Activated CD4-positive, alpha-beta T cell treated with anti-CD3 and anti-CD28 coated beads for 48 hours (primary cell): ENCODE measurements around the gene STX16.

Source experiments
- DNase-seq: peaks from one replicate; pipeline ENCODE4 v3.0.0-alpha.2; 2020

STX16 gene, protein sequence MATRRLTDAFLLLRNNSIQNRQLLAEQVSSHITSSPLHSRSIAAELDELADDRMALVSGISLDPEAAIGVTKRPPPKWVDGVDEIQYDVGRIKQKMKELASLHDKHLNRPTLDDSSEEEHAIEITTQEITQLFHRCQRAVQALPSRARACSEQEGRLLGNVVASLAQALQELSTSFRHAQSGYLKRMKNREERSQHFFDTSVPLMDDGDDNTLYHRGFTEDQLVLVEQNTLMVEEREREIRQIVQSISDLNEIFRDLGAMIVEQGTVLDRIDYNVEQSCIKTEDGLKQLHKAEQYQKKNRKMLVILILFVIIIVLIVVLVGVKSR

DNA sequence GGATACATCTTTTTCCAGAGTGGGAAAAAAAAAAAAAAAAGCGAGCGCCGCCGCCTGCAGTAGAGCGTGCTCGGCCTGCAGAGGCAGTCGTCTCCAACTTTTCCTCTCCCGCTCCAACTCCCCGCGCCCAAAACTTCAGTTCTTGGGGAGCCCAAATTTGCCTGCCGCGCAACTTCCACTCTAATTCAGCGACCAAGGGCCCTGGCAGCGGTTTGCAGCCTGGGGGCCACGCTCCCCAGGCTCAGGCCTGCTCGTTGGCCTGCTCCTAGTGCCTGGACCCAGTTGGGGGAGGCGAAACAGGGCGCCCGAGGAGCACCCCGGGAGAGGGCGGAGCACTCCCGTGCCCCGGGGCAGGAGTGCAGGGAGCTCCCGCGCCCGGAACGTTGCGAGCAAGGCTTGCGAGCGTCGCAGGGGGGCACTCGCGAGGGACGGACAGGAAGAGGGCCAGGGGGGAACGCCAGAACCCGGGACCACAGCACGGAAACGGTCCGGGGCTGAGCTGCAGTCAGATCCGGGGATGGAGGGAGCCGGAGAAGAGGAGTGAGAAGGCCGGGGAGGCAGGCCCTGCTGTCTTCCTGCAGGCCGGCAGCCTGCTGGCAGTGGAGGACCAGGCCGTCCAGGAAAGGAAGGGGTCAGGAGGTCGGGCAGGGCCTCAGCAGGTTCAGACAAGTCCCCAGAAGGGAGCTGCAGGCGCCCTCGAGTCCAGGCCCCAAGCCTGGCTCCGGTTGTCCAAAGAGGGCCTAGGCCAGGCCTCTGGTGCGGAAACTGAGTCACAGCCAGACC is at the start of gene STX16:
TSS of gene STX16 (plus strand) at position 508 of the 783 bp plus-strand sequence. CDS start 724 bp downstream, outside the sequence.
- peak; percentile 94 for DNase-seq

DNA sequence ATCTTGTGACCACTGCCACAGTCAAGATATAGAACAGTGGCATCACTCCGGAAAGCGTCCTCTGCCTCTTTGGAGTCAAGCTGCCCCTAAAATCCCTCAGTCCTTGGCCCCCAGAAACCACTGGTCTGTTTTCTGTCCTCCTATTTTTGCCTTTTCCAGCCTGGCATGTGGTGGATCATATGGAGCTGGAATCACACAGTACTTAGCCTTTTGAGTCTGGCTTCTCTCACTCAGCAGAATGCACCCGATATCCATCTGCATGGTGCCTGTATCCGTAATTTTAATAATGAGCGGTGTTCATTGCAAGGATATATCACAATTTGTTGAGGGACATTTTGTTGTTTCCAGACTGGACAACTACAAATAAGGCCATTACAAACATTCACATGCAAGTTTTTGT is 49.0 kb upstream of the STX16 start:
- no peak for DNase-seq

DNA sequence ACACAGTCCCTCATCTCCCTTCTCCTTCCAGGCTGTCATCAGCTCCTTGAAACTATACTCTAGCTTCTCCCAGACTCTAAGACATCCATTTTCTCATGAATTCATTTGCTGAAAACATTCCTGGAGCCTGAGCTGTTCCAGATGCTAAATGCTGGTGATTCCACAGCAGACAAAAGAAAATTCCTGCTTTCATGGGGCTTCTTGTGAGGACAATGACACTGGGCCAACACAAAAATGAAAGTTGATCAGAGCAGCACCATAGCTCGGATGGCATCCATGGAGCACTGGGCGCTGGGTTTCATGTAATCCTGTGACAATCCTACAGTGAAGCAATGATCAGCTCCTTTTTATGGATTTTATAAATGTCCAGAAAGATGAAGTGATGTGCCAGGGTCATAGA is 47.4 kb upstream of the STX16 start:
- no peak for DNase-seq

DNA sequence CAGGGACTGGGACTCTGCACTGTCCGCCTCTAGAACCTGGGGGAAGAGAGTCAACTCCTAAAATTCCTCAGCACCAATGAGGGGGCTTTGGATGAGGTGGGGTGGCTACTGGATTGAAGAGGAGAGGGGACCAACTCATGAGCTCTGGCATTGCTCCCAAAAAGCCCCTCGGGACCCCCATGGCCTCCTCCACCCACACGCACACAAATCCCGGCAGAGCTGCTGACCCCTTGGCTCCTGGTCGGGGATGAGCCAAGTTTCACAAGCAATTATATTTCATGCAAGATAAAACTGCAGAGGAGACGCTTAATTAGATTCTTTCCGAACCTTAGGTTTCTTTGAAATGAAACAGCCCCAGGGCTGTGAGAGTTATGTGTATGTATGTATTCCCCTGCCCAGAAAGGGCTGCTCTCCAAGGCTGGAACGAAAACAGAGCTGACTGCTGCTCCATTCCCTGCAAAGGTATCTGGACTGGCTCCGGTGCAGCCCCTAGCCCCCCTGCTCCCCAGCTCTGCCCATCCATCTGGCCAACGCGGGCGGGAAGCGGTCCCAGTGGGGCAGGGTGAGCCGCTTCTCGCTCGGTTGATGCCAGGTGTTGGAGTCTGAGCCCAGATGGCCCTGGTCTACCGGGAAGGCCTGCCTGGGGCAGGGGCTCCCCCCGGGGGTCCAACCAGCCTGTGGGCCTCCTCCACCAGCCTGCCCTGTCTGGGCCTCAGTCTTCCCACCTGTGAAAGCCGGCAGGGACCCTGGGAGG is 46.8 kb upstream of the STX16 start:
- DNase-seq: no peak

DNA sequence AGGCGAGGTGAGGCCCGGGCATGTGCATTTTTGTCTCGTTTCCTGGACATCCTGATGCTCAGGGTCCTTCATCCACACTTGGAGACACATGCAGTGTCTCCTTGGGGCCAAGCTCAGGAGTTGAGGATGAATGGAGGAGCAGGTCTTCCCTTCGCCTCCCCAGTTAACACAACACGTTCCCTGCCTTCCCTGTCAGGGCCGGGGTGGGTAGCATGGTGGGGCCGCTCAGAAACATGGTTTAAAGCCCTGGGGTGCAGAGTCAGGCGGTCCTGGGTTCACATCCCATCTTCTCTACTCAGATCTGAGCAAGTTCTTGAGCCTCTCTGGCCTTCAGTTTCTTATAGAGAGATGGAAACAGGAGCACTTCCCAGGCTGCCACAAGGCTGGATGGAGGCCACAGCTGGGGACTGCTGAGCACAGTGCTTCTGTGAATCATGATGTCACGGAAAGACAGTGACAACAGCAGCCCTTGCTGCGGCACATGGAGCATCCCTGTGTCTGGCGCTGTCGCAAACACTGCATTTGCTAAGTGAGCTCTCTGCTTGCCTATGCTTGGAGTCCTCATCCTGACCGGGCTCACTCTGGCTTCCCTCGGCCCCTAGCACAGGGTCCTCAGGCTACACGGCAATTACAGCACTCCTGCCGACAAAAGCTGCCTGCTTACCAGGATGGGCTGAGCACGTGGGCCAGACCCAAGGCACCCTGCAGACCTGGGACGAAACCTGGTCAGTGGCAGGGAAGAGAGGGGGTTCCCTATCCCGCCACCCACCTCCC is 45.6 kb upstream of the STX16 start:
- DNase-seq: no peak

DNA sequence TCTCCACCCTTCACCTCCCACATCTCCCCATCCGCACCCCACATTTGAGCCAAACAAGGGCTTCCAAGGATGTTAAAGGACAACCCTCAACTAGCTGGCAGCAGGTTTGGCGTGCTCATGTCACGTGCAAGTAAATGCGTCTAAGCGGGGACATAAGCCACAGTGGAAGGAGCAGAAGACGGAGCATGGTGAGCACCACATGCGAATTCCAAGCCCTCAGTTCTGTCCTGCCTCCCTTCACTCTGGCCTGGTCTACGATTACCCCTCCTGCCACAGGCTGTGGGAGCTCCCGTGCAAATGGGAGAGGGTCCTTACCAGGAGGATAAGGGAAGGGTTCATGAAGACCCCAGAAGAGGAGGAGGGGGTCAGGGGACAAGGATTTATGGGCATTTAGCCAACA is 44.9 kb upstream of the STX16 start:
- DNase-seq: no peak

DNA sequence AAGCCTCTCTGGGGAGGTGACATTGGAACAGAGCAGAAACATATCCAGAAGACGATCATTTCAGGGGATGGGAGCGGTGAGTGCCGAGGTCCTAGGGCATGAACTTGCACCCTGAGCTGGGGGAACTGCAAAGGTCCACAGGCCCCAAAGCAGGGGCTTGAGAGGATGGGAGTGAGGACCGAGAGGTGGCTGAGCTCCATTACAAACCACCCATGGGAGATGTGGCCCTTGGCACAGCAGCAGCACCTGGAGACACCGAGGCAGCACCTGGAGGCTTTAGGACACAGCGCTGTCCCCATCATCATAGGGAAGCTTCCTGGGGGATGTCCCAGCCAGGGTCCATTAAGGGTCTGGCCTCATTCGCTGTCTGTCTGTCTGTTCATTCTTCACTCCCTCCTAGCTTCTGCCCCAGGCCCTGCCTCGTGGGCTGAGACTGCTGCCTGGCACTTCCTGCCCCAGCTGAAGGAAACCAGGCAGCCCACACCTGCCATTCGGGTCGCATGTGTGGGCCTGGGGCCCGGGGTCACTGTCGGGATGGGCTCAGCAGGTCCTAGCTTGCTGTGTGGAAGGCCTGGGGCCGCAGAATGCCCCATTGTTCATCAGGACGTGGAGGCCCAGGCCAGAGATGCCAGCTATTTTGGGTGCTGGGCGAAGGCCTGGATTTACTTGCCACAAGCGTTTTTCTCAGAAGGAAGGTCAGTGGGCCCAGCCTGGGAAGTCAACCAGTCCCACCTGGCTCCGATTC is 42.8 kb upstream of the STX16 start:
- DNase-seq: no peak

DNA sequence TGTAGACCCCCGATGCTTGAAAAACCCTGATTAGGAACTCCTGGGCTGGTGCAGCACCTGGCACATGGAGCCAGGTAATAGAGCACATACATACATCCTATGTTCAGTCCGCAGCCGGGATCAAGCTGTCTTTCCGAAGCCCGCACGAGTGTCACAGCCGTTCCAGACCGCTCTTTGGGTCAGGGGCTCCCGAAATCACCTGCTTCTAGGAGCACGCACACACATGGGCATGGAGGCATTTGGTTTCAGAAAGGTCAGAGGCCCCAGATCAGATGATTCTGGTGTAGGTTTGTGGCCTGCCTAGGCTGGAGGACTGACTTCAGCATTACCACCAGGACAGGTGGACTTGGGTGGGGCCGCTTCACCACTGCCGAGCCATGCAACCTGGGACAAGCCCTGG is 42.1 kb upstream of the STX16 start:
- no peak for DNase-seq

DNA sequence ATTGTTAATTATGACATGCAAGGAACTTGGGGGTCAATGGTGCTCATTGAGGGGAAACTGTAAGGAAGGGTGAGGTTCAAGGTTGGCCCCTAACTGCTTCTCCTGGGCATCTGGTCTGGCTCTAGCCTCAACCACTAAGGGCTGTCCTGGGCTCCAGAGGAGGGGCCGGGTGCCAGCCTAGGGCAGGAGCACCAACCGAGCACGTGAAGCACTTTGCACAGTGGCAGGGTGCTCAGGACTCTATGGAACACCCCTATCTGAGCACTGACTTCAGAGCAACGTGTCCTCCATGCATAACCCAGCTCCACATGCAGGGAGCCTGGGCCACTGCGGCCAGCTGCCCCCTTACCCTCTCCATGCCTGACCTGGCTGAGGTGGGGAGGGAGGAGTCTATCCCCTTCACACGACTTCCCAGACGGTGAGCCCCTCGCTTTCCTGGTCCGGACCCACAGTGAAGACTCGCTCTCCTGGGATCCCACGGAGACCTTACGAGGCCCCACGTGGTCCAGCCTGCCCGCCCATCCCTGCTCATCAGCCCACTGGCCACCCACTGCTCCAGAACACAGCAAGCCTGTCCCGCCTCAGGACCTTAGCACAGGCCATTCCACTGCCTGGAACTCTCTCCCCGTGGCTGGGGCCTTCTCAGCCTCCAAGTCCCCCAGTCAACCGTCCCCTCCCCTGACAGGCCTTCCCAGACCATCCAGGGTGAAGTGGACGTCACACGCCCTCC is 40.8 kb upstream of the STX16 start:
- no peak for DNase-seq

DNA sequence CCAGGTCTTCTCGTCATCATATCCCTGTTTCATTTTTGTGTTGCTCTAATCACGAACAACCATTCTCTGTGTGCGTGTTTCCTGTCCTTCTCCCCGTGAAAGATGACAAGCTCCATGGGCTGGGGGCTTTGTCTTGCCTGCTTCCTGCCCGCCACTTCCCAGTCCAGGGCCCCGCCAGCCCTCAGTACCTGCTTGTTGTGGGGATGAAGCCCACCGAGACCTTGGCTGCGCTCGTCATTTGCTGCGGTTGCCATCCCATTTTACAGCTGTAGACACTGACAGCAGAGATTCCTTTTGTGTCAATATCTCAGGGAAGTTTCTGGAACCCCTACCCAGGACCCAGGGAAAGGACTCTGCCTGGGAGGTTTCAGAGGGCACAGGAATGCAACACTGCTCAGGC is 40.3 kb upstream of the STX16 start:
- no peak for DNase-seq

DNA sequence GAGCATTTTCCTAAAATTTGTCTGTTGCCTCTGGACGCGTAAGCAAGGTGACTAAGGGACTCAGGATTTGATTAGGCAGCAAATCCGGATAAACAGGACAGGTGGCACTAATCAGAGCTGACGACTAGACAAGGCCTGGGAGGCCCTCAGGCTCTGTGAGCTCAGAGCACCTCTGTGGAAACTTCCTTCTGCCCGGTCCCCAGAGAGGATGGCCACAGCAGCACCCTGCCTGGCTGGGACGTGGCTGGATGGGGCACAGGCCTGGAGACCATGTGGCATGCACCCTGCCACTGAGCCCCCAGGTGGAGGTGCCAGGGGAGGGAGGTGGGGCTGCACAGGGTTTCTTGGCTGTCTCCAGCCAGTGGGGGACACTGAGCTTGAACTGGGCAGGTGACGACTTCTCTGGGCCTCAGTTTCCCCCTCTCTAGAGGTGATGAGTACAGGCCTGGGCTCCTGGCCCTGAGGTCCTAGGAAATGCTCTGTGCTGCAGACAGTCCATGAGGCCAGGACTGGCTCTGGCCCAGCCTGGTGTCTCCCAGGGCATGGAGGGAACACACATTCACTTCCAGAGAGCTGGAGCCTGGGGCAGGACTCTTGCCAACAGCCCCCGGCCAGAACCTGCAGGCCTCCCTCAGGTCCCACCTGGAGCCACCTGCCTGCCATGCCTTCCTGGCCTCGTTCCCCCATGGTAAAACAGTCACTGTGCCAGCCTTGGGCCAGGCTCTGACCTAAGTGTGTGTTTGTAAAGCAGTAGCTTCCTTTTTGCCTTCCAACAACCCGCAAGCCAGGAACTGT is 39.6 kb upstream of the STX16 start:
- no peak for DNase-seq

DNA sequence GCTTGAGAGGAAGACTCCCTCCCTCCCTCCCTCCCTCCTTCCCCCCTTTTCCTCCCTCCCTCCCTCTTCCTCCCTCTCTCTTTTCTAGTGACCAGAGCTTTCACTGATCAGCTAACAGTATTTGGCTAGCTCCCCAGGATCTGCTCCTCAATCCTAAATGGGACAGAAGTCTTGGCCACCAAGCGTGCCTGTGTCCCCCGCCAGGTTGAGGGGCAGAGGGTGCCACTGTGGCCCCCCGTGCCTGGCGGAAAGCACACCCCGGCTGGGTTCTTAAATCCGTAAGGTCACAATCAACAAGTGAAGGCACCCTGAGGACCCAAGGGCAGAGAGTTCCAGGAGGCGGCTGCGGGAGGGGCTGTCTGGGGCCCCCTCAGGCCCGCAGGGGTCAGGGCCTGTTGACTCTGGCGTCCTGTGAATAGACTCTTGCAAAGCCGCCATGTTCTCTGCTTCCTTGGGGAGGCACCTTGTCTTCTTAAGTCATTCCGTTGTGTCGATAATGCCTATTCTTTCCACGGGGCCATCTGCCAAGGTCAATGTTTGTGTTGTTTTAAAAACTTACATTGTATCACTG is 38.9 kb upstream of the STX16 start:
- DNase-seq: no peak

DNA sequence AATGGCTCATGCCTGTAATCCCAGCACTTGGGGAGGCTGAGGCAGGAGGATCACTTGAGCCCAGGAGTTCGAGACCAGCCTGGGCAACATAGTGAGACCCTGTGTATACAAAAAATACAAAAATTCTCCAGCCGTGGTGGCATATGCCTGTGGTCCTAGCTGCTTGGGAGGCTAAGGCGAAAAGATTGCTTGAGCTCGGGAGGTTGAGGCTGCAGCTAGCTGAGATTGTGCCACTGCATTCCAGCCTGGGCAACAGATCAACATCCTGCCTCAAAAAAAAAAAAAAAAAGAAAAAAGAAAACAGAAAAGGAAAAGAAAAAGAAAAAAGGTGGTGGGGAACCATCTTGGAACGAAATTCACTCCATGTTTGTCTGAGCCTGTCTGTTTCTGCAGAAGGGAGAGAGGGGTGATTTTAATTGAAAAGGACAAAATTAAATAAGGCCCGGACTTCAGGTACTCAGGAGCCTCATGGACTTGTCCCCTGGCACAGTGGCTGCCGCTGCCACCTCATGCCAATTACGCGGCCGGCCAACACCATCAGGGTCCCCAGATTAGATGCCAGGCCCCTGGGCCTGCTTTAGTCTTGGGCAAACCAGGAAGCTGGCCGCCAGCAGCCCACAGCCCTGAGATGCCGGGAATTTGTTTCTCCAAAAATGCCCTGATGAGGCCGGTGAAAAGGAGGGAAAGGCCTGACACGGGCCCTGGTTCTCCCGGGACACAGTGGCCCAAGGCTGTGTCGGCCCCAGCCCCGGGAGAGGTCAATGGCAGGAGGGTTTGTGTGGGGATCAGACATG is 37.8 kb upstream of the STX16 start:
- DNase-seq: no peak

DNA sequence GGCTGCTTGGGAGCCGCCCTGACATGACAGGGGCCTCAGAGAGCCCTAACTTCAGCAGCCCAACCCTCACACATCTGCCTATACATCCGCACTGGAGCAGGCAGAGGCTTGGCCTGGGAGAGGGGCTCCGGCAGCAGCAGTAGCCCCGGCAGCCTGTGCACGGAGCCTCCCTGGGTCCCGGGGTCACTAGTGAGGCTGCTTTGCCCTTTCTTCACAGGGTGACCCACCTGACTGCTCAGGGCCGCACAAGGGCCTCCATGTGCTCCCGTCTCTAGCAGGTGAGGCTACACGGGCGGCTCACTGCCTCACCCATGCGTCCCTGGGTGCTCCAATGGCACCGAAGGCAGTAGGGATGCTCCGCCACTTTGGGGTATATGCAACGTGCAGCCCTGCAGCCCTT is 36.7 kb upstream of the STX16 start:
- DNase-seq: no peak

DNA sequence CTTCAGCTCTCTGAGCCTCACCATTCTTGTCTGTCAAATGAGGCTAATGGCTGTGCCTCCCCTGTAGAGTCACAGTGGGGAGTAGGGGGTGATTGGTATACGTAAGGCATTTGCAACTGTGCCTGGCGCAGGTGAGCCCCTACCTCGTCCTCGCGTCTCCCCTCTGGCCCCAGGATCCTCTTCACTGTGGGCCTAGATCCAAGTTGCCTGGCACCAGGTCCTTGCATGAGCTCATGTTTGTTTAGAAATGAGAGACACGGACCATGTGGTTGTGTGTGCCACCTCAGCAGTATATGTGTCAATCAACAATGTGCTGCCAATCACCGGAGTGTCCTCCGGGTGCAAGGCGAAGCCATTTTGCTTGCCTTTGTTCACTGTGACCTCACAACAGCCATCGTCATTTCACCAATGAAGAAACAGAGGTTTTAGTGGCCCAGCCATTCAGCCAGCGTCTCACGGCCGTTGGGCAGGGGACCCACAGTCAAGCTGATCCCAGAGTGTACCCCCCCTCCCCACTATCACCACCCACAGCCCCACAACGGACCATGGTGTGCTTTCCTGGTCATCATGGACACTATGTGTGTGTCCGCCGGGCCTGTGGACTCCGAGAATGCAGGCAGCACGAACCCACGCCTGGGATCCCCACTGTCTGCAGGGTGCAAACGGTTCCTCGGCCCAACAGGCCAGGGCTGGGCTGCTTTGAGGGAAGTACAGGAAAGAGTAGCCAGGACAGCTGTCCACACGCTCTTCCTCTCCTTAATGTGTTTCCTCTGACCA is 35.9 kb upstream of the STX16 start:
- DNase-seq: no peak

DNA sequence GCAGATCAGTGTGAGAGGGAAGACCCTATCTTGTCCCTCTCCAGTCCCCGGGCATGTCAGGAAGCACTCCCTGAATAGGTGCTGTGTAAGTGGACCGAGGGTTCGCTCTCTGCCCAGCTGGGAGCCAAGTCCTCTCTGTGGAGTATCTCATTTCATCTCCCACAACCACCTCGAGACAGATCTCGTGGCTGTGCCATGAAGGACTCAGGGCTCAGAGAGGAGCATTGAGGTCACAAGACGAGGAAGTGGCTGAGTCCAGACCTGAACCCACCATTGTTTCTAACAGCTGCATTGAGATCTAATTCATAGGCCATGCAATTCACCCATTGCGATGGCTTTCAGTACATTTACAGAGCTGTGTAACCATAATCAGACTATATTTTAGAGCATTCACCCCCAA is 34.7 kb upstream of the STX16 start:
- DNase-seq: no peak

DNA sequence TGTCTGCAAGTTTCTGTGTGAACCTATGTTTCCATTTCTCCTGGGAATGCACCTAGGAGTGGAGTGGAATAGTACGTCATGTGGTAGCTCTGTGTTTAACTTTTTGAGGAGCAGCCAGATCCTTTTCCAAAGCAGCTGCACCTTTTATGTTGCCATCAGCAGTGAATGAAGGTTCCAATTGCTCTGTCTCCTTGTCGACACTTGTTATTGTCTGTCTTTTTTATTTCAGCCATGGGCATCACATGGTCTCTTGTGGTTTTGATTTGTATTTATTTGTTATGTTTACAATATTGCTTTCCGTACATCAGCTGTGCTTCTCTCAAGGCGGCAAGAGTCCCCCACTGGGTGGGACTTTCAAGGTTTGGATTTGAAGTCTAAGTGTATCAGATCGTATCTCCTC is 33.9 kb upstream of the STX16 start:
- no peak for DNase-seq

DNA sequence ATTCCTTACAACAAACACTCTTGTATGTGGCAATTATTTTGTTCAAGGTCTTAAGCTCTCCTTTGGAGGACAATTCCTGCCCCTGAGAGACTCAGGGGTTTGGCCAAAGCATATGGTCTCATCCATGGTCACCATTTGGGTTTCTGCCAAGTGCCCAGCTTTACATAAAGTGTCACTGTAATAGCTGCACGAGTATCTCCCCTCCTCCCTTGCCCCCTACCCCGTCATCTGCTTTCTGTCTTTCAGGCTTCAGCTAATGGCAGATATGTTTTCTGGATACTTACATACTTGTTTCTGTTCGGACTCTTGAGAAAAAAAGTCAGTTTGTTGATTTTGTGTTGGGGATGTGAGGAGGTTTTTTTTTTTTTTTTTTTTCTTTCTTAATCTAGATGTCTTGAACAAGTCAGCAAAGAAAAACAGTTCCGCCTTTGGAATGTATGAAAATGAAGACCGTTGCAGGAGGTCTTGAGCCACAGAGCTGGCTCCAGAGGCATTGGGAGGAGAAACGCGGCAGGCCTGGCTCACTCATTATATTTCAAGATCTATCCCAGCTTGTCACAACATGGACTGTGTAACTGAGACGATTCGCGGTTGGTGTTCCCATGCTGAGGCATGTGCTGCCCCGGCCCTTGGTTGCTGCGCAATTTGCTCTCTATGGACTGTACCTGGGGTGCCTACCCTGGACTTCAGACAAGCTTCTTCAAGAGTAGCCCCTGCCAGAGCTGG is 32.6 kb upstream of the STX16 start:
- no peak for DNase-seq
